HepG2 (cell line): ENCODE data around the gene PAGE2B. TPM values are rescaled to one million over a fixed set of nuclear protein-coding genes. Genes with fewer than 3 reads are reported as not detected.

Experiments
- ATAC-seq: fragments of 200-7000 bp; cut with Tn5 transposase; 3 replicates; pipeline ENCODE4 v1.9.1; 2020; ENCODE audit warnings: mild to moderate bottlenecking, moderate library complexity
- BruUV-seq: library from RNA; stranded (reverse); fragments of 400-500 nt; replicated peaks from 2 replicates; lab custom pipeline; 2021; lab: Mats Ljungman, UMichigan
- CTCF ChIA-PET: fragments of 300-600 bp; formaldehyde crosslinking; extraction: SDS; loops from one replicate; lab custom pipeline; 2021; ENCODE audit warnings: low total read pairs, inconsistent platforms, low intra/inter-chr PET ratio; lab: Yijun Ruan, JAX
- POLR2A ChIA-PET: fragments of 350-600 bp; sonication (Branson Sonifier 250); formaldehyde crosslinking; loops from one replicate; lab custom pipeline; 2020; ENCODE audit warnings: antibody characterized with exemption, inconsistent platforms; lab: Yijun Ruan, JAX
- DNase-seq: peaks from one replicate; pipeline ENCODE4 v3.0.0-alpha.2; 2015; ENCODE audit warnings: low spot score
- FAIRE-seq: peaks from 3 replicates; lab custom pipeline; 2011; peaks lifted over from hg19 to GRCh38; lab: Jason Lieb, UNC
- H2AFZ ChIP-seq: one replicate; pipeline ENCODE4 v1.6.1; 2011; ENCODE audit warnings: low read length, inconsistent platforms
- H3K27ac ChIP-seq: fragments of 300-600 bp; 3 replicates; pipeline ENCODE4 v1.8.0; 2011; ENCODE audit warnings: mixed run types, mild to moderate bottlenecking, mixed read lengths, low read length, inconsistent platforms; ENCODE audit not compliant: insufficient read depth; ENCODE audit errors: extremely low read length
- H3K27me3 ChIP-seq, 2 experiments: fragments of 200-600 bp in 1 of 2; 2 replicates in 1 of 2; 3 replicates in 1 of 2; pipeline versions ENCODE4 v1.6.0 to v1.8.0; 2011; ENCODE audit warnings: low read length in 2 of 2, mild to moderate bottlenecking in 2 of 2, moderate library complexity in 2 of 2, inconsistent platforms in 1 of 2; ENCODE audit not compliant: insufficient read depth in 2 of 2, control insufficient read depth in 1 of 2
- H3K36me3 ChIP-seq, 2 experiments: fragments of 200-600 bp in 1 of 2; replicated peaks in 1 of 2; 2 replicates in 1 of 2; 3 replicates in 1 of 2; pipeline versions ENCODE4 v1.5.1 to v1.8.0; 2011; ENCODE audit warnings: low read length in 2 of 2, inconsistent platforms in 1 of 2; ENCODE audit not compliant: insufficient read depth in 2 of 2, control insufficient read depth in 1 of 2
- H3K4me1 ChIP-seq: 2 replicates; pipeline ENCODE4 v1.5.1; 2012; ENCODE audit warnings: low read length, inconsistent platforms; ENCODE audit not compliant: insufficient read depth
- H3K4me2 ChIP-seq: 2 replicates; pipeline ENCODE4 v1.6.0; 2011; ENCODE audit warnings: low read depth, low read length, inconsistent platforms
- H3K4me3 ChIP-seq, 3 experiments: fragments of 200-600 bp in 1 of 3; sonication (generic), shearing (Covaris generic) in 1 of 3; replicated peaks in 1 of 3; 2 replicates each; pipeline ENCODE4 v1.5.1; 2011 to 2016; ENCODE audit warnings: low read length in 3 of 3, inconsistent platforms in 2 of 3, low read depth in 2 of 3, mild to moderate bottlenecking in 2 of 3, control low read depth in 1 of 3, mixed read lengths in 1 of 3; ENCODE audit not compliant: insufficient read depth in 1 of 3
- H3K79me2 ChIP-seq: one replicate; pipeline ENCODE4 v1.6.1; 2011; ENCODE audit warnings: low read length, inconsistent platforms; ENCODE audit not compliant: insufficient read depth
- H3K9ac ChIP-seq: 2 replicates; pipeline ENCODE4 v1.6.0; 2011; ENCODE audit warnings: mild to moderate bottlenecking, low read depth, low read length, inconsistent platforms; ENCODE audit not compliant: insufficient read depth
- H3K9me3 ChIP-seq: 2 replicates; pipeline ENCODE4 v1.5.1; 2012; ENCODE audit warnings: mild to moderate bottlenecking, low read length
- H4K20me1 ChIP-seq: 2 replicates; pipeline ENCODE4 v1.6.0; 2011; ENCODE audit warnings: inconsistent platforms, mild to moderate bottlenecking, low read length, moderate library complexity; ENCODE audit not compliant: insufficient read depth
- ATF2 ChIP-seq: sonication (generic); formaldehyde crosslinking; IDR thresholded peaks from 2 replicates; pipeline ENCODE4 v1.4.0; 2020; ENCODE audit warnings: missing genetic modification reagents
- ATF7 ChIP-seq, 2 experiments: fragments of 450-650 bp in 1 of 2; sonication (generic) in 1 of 2; formaldehyde crosslinking in 1 of 2; IDR thresholded peaks; 2 replicates each; pipeline versions ENCODE4 v1.4.0 to v1.6.1; 2016 to 2020; ENCODE audit warnings: antibody characterized with exemption in 1 of 2, mild to moderate bottlenecking in 1 of 2, missing genetic modification reagents in 1 of 2
- ATM ChIP-seq: fragments of 450-650 bp; IDR thresholded peaks from 2 replicates; pipeline ENCODE4 v1.7.1; 2017; ENCODE audit warnings: mild to moderate bottlenecking, borderline replicate concordance
- FOXA3 ChIP-seq: IDR thresholded peaks from 2 replicates; pipeline ENCODE4 v1.6.1; 2016; ENCODE audit warnings: missing genetic modification reagents, missing compliant biosample characterization
- GABPA ChIP-seq, 2 experiments: IDR thresholded peaks; 2 replicates each; pipeline ENCODE4 v1.6.1; 2011 to 2016; ENCODE audit warnings: low read depth in 2 of 2, low read length in 1 of 2, missing biosample characterization in 1 of 2, missing genetic modification characterization in 1 of 2
- HNRNPLL ChIP-seq: fragments of 200-400 bp; formaldehyde crosslinking; IDR thresholded peaks from 2 replicates; pipeline ENCODE4 v1.6.1; 2017; ENCODE audit warnings: mild to moderate bottlenecking, low read depth, low read length; ENCODE audit not compliant: poor library complexity, severe bottlenecking
- HOXA9 ChIP-seq: sonication (generic); formaldehyde crosslinking; IDR thresholded peaks from 2 replicates; pipeline ENCODE4 v1.8.1; 2022; ENCODE audit warnings: missing genetic modification reagents, mild to moderate bottlenecking, moderate library complexity, borderline replicate concordance
- NFIB ChIP-seq: sonication (generic); formaldehyde crosslinking; IDR thresholded peaks from 2 replicates; pipeline ENCODE4 v1.9.0; 2021; ENCODE audit warnings: missing genetic modification reagents, mild to moderate bottlenecking, borderline replicate concordance
- SNAPC4 ChIP-seq: sonication (generic); formaldehyde crosslinking; IDR thresholded peaks from 2 replicates; pipeline ENCODE4 v1.4.0; 2020; ENCODE audit warnings: mild to moderate bottlenecking, missing genetic modification reagents
- SOX6 ChIP-seq, 2 experiments: fragments of 450-650 bp in 1 of 2; sonication (generic) in 1 of 2; formaldehyde crosslinking in 1 of 2; IDR thresholded peaks; 2 replicates each; pipeline versions ENCODE4 v1.4.0 to v1.6.1; 2017 to 2020; ENCODE audit warnings: antibody characterized with exemption in 1 of 2, mild to moderate bottlenecking in 1 of 2, missing genetic modification reagents in 1 of 2
- ZNF512B ChIP-seq: sonication (generic); formaldehyde crosslinking; IDR thresholded peaks from 2 replicates; pipeline ENCODE4 v1.5.1; 2020; ENCODE audit warnings: missing genetic modification reagents, mild to moderate bottlenecking, borderline replicate concordance
- ZNF879 ChIP-seq: sonication (generic); formaldehyde crosslinking; IDR thresholded peaks from 2 replicates; pipeline ENCODE4 v1.8.1; 2023; ENCODE audit warnings: missing genetic modification reagents
- WGBS: methylation state at CpG from one replicate; pipeline ENCODE4 v1.1.6; 2017; ENCODE audit warnings: low lambda C conversion rate; 5-methylcytosine and 5-hydroxymethylcytosine counted together
- in situ Hi-C: cut with HindIII; loops from 2 replicates; pipeline ENCODE4 v1.10.0; 2017; ENCODE audit warnings: low pct_unique_long_range_greater_than_20kb; ENCODE audit not compliant: extremely low pct_ligation_motif_present
- intact Hi-C: fragments of 100-400 bp; cut with micrococcal nuclease; formaldehyde crosslinking; loops from one replicate; pipeline ENCODE4 v1.10.0; 2022; ENCODE audit not compliant: unreplicated experiment
- polyA plus RNA-seq, 8 experiments: library from polyadenylated mRNA; depleted of rRNA in 3 of 8; stranded (reverse) in 7 of 8; unstranded in 1 of 8; fragments of >200 nt; fragmentation: Illumina TruSeq in 4 of 8; extraction: Trizol in 4 of 8; gene quantifications; 2 replicates each; pipeline versions ENCODE4 v1.2.1 to v1.2.3, GENCODE V29; 2011 to 2016; ENCODE audit warnings: low read depth in 4 of 8, missing spikeins in 1 of 8, mixed read lengths in 1 of 8; ENCODE audit not compliant: insufficient read depth in 1 of 8
- total RNA-seq, 5 experiments: library from RNA; depleted of rRNA; stranded (reverse); fragments of >200 nt; fragmentation: Illumina TruSeq; extraction: Trizol; gene quantifications; 2 replicates each; pipeline ENCODE4 v1.2.3, GENCODE V29; 2016; ENCODE audit warnings: low read depth in 1 of 5

PAGE2B gene
- total and polyA plus RNA-seq, 2 of the 13 experiments (the other 11 are each of a cell fraction or from before 2014, with no cell fraction given): 0.57 TPM; not detected in 1

GRCh38 chrX:55111578-55112254 is 36.9 kb downstream of the PAGE2B start:
- Histone ChIP-seq H4K20me1 (no peaks in the 10 kb centered on the region), H2AFZ (no peak overlapping the region), H3K9me3 (no peaks in the 10 kb centered on the region), H3K4me2 (peak overlapping the region; percentile 53), H3K4me1 (peaks cover 40% of the 10 kb centered on the region), H3K27me3 (no peaks in the 10 kb centered on the region), H3K79me2 (no peaks in the 10 kb centered on the region), H3K9ac (no peak overlapping the region), H3K4me3 (no peak overlapping the region), H3K36me3 (no peaks in the 10 kb centered on the region), H3K27ac (no peak overlapping the region)
- in situ Hi-C loops (no loop called here), intact Hi-C loops (no loop called here)
- 0% methylated on average over 7 of the region's 8 CpGs for WGBS
- ChIA-PET CTCF (no interaction called here), POLR2A (interaction anchor here (1.3 kb wide), 1 partner anchor 112 kb away, joined by 4 read pairs; no protein-coding TSS in a partner anchor)
- FAIRE-seq (peak; percentile 34), DNase-seq (peak; percentile 48), ATAC-seq (peak; percentile 74)
- BruUV-seq: no TSS peak
- no peak for TF ChIP-seq SOX6 (IDR thresholded peaks at IDR 0.05)
- peak; percentile 91 for TF ChIP-seq SOX6 (CRISPR knock-in tag; IDR thresholded peaks at IDR 0.05)
- TF ChIP-seq SNAPC4 (CRISPR knock-in tag): no peak
- peak; percentile 47; the same call in 1 of the 2 replicates for TF ChIP-seq FOXA3 (CRISPR knock-in tag)
- no peak for TF ChIP-seq HOXA9
- TF ChIP-seq ATF7 (IDR thresholded peaks at IDR 0.05): 0 out of 2 replicates have a peak, but pooled peaks have one; percentile 10
- no peak for TF ChIP-seq ATF7 (CRISPR knock-in tag; IDR thresholded peaks at IDR 0.05)
- no peak for TF ChIP-seq NFIB (CRISPR knock-in tag)
- TF ChIP-seq ATM: no peak
- no peak for TF ChIP-seq HNRNPLL
- TF ChIP-seq GABPA (IDR thresholded peaks at IDR 0.05; ENCODE audit: low read depth, low read length): no peak
- 0 out of 2 replicates have a peak, but pooled peaks have one; percentile 14 for TF ChIP-seq GABPA (CRISPR knock-in tag; IDR thresholded peaks at IDR 0.05; ENCODE audit: low read depth)
- TF ChIP-seq ZNF879 (CRISPR knock-in tag): no peak
- no peak for TF ChIP-seq ZNF512B (CRISPR knock-in tag)
- TF ChIP-seq ATF2 (CRISPR knock-in tag): peak; percentile 33; the same call in 1 of the 2 replicates
